HEK293T (cell line): ENCODE results near the gene CALM1.

Source experiments
- FOXA1 ChIP-seq: fragments of 450-650 bp; IDR thresholded peaks from 2 replicates; pipeline ENCODE4 v1.6.1; 2016; ENCODE audit warnings: mild to moderate bottlenecking
- TARDBP ChIP-seq: fragments of 450-650 bp; IDR thresholded peaks from 2 replicates; pipeline ENCODE4 v1.6.1; 2016

DNA sequence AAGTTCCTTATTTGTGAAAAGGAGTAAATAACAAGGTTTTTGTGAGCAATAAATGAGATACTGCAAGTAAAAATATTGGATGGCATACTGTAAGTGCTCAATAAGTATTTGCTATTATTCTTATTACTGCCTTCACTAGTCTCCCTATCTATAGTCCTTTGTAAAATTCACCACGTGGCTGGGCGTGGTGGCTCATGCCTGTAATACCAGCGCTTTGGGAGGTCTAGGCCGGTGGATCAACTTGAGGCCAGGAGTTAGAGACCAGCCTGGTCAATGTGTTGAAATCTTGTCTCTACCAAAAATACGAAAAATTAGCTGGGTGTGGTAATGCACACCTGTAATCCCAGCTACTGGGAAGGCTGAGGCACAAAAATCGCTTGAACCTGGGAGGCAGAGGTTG, 18.6 kb upstream of the CALM1 start:
- no peak for TF ChIP-seq FOXA1
- no peak for TF ChIP-seq TARDBP
